ENCODE measurements around the gene RAB11FIP3. TPM values are rescaled to one million over a fixed set of nuclear protein-coding genes. Genes with fewer than 3 reads are reported as not detected.

The RAB11FIP3 gene
- total RNA-seq, 1 donor from 2014 or later = 10.5 TPM

DNA sequence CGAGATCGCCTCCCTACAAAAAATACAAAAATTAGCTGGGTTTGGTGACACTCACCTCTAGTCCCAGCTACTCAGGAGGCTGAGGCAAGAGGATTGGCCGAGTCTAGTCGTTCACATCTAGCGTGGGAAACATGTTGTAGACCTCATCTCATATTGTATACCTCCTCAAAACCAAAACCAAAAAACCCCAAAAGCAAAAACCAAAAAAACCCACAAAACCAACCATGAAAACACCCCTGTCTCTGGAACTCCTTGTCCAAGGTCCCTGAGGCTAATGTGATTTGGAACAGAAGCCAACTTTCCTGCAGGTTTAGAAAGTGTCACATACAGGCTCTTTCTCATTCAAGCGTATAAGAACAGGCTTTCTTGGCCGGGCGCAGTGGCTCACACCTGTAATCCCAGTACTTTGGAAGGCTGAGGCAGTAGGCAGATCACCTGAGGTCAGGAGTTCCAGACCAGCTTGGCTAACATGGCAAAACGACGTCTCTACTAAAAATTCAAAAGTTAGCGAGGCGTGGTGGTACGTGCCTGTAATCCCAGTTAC, 29.0 kb downstream of the RAB11FIP3 start:
- Histone ChIP-seq H3K36me3 (ENCODE audit: control insufficient read depth, insufficient read depth, low read length) (no peaks in the 10 kb centered on the region), H3K4me3 (ENCODE audit: low read depth, low read length) (no peak overlapping the region), H3K27me3 (ENCODE audit: control insufficient read depth, insufficient read depth, low read length) (no peaks in the 10 kb centered on the region)
- no peak for FAIRE-seq
- TF ChIP-seq CTCF (IDR thresholded peaks at IDR 0.05; ENCODE audit: insufficient read depth, low read length, severe bottlenecking) = no peak
- no peak for DNase-seq (ENCODE audit: low read depth)

DNA sequence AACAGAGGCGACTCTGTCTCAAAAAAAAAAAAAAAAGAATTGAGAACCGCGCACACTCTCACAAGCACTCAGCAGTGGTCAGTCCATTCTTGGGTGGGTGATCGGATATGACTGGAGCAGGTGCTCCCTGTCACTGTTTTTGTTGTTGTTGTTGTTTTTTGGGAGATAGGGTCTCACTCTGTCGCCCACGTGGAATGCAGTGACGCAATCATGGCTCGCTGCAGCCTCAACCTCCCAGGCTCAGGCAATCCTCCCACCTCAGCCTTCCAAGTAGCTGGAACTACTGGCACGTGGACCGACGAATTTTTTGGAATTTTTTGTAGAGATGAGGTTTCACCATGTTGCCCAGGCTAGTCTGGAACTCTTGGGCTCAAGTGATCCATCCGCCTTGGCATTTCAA, 30.0 kb downstream of the RAB11FIP3 start:
- no peak for TF ChIP-seq CTCF (IDR thresholded peaks at IDR 0.05; ENCODE audit: insufficient read depth, low read length, severe bottlenecking)
- Histone ChIP-seq H3K27me3 (ENCODE audit: control insufficient read depth, insufficient read depth, low read length) (no peaks in the 10 kb centered on the region), H3K36me3 (ENCODE audit: control insufficient read depth, insufficient read depth, low read length) (no peaks in the 10 kb centered on the region), H3K4me3 (ENCODE audit: low read depth, low read length) (no peak overlapping the region)
- DNase-seq (ENCODE audit: low read depth) (no peak), FAIRE-seq (no peak)

DNA sequence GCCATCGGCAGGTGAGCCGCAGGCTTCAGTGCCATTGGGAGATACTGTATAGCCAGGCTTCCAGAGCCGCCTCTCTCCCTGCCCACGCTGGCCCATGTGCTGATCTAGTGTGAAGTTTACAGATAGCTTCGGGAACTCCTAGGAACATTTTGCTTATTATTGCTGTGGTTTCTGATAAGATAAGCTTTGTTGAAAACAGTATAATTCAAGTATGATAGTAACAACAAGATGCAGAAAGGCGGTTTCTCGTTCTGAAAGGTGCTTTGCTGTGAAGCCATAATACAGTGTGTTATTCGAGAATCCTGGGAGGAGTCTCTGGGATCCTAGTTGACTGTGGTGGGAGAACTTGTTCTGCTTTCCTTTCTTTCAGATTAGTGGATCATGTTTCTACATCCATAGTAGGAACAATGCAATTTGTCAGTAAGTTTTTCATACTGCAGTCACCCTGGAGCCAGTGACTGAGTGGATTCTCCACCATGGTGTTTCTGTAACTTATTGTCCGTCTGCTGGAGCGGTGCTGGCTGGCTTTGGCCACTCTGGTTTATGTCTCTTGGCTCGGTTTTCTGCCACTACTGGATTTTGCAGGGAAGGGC, 31.5 kb downstream of the RAB11FIP3 start:
- TF ChIP-seq CTCF (IDR thresholded peaks at IDR 0.05; ENCODE audit: insufficient read depth, low read length, severe bottlenecking) = no peak
- peaks cover 1% of the 10 kb centered on the region for H3K36me3 ChIP-seq (ENCODE audit: control insufficient read depth, insufficient read depth, low read length)
- peak; percentile 32 for DNase-seq (ENCODE audit: low read depth)
- FAIRE-seq = no peak
- no peaks in the 10 kb centered on the region for H3K27me3 ChIP-seq (ENCODE audit: control insufficient read depth, insufficient read depth, low read length)
- no peak overlapping the region for H3K4me3 ChIP-seq (ENCODE audit: low read depth, low read length)

GRCh38 chr16:457732-458400, 32.4 kb downstream of the RAB11FIP3 start:
- DNase-seq (ENCODE audit: low read depth) (no peak), FAIRE-seq (no peak)
- Histone ChIP-seq H3K36me3 (ENCODE audit: control insufficient read depth, insufficient read depth, low read length) (peaks cover 5% of the 10 kb centered on the region), H3K4me3 (ENCODE audit: low read depth, low read length) (no peak overlapping the region), H3K27me3 (ENCODE audit: control insufficient read depth, insufficient read depth, low read length) (no peaks in the 10 kb centered on the region)
- no peak for TF ChIP-seq CTCF (IDR thresholded peaks at IDR 0.05; ENCODE audit: insufficient read depth, low read length, severe bottlenecking)

GRCh38 chr16:459761-460160, 34.3 kb downstream of the RAB11FIP3 start:
- Histone ChIP-seq H3K27me3 (ENCODE audit: control insufficient read depth, insufficient read depth, low read length) (no peaks in the 10 kb centered on the region), H3K36me3 (ENCODE audit: control insufficient read depth, insufficient read depth, low read length) (peaks cover 7% of the 10 kb centered on the region), H3K4me3 (ENCODE audit: low read depth, low read length) (no peak overlapping the region)
- FAIRE-seq (no peak), DNase-seq (ENCODE audit: low read depth) (no peak)
- TF ChIP-seq CTCF (IDR thresholded peaks at IDR 0.05; ENCODE audit: insufficient read depth, low read length, severe bottlenecking) = no peak
